ENCODE data around the gene TPH2. TPM values are rescaled to one million over a fixed set of nuclear protein-coding genes. Genes with fewer than 3 reads are reported as not detected.

The TPH2 gene
- total RNA-seq, 1 experiment from 2014 or later, result not detected

DNA sequence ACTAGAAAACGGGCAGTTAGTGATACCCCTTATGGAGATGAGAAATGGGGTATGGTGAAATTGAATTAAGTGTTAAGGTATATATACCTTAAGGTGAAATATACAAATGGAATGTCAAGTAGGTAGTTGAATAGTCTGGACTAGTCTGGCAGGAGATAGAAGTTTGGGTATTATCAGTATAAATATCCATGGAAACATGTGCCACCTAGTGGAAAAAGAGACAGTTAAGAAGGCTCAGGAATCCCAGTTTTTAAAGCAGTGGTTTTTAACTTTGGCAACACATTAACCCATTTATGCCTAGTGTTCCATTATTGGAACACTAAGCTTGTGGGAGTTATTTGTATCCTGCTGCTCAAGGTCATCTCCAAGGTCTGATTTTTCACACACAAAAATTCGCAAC is 38.6 kb upstream of the TPH2 start:
- Histone ChIP-seq H3K27ac (ENCODE audit: low read length) (no peak overlapping the region), H3K4me1 (ENCODE audit: control insufficient read depth, insufficient read depth, low read length) (no peaks in the 10 kb centered on the region), H3K36me3 (ENCODE audit: control insufficient read depth, insufficient read depth, low read length) (peaks cover 10% of the 10 kb centered on the region; the same call in 1 of the 2 replicates), H3K9me3 (ENCODE audit: control insufficient read depth, insufficient read depth, low read depth, low read length) (no peaks in the 10 kb centered on the region), H3K4me3 (ENCODE audit: low read depth in 2 of 2, low read length in 2 of 2) (no peak overlapping the region), H3K27me3 (ENCODE audit: control insufficient read depth, insufficient read depth, low read length) (no peaks in the 10 kb centered on the region)
- ChIA-PET POLR2A (no interaction called here), CTCF (no interaction called here)
- no peak for ATAC-seq
- in situ Hi-C loops (cut with HindIII; ENCODE audit: low pct_unique_long_range_greater_than_20kb, low sequenced_read_pairs) (no loop called here), intact Hi-C loops (cut with micrococcal nuclease; ENCODE audit: unreplicated experiment) (loop anchor here (10.0 kb wide), 1 partner anchor 115 kb away; no protein-coding TSS in a partner anchor)
- TF ChIP-seq POLR2AphosphoS5 (IDR thresholded peaks at IDR 0.05; ENCODE audit: low read depth, low read length), result no peak
- TF ChIP-seq REST (IDR thresholded peaks at IDR 0.05; ENCODE audit: insufficient read depth in 1 of 2, low read depth in 2 of 2, low read length in 1 of 2), result no peak
- TF ChIP-seq TCF7L2 (IDR thresholded peaks at IDR 0.05; ENCODE audit: low read depth, low read length), result no peak
- TF ChIP-seq CTCF (IDR thresholded peaks at IDR 0.05), result peak; percentile 42; the same call in 1 of the 2 replicates
- TF ChIP-seq SIN3A (IDR thresholded peaks at IDR 0.05; ENCODE audit: borderline replicate concordance, insufficient read depth, low read depth, low read length), result no peak
- no peak for DNase-seq (ENCODE audit: low read depth, low spot score)
- no TSS peak for BruUV-seq (replicated peaks)

GRCh38 chr12:71904629-71905028 is 34.0 kb upstream of the TPH2 start:
- in situ Hi-C loops (cut with HindIII; ENCODE audit: low pct_unique_long_range_greater_than_20kb, low sequenced_read_pairs) (no loop called here), intact Hi-C loops (cut with micrococcal nuclease; ENCODE audit: unreplicated experiment) (loop anchor here (10.0 kb wide), 1 partner anchor 120 kb away; no protein-coding TSS in a partner anchor)
- Histone ChIP-seq H3K9me3 (ENCODE audit: control insufficient read depth, insufficient read depth, low read depth, low read length) (no peaks in the 10 kb centered on the region), H3K4me3 (ENCODE audit: low read depth in 2 of 2, low read length in 2 of 2) (no peak overlapping the region), H3K36me3 (ENCODE audit: control insufficient read depth, insufficient read depth, low read length) (peaks cover 5% of the 10 kb centered on the region; the same call in 1 of the 2 replicates), H3K4me1 (ENCODE audit: control insufficient read depth, insufficient read depth, low read length) (no peaks in the 10 kb centered on the region), H3K27ac (ENCODE audit: low read length) (no peak overlapping the region), H3K27me3 (ENCODE audit: control insufficient read depth, insufficient read depth, low read length) (no peaks in the 10 kb centered on the region)
- no peak for TF ChIP-seq SIN3A (IDR thresholded peaks at IDR 0.05; ENCODE audit: borderline replicate concordance, insufficient read depth, low read depth, low read length)
- no peak for TF ChIP-seq TCF7L2 (IDR thresholded peaks at IDR 0.05; ENCODE audit: low read depth, low read length)
- no peak for TF ChIP-seq POLR2AphosphoS5 (IDR thresholded peaks at IDR 0.05; ENCODE audit: low read depth, low read length)
- no peak for TF ChIP-seq CTCF (IDR thresholded peaks at IDR 0.05)
- TF ChIP-seq REST (IDR thresholded peaks at IDR 0.05; ENCODE audit: insufficient read depth in 1 of 2, low read depth in 2 of 2, low read length in 1 of 2), result no peak
- DNase-seq (ENCODE audit: low read depth, low spot score), result no peak
- CTCF ChIA-PET, result no interaction called here
- no peak for ATAC-seq
- no TSS peak for BruUV-seq (replicated peaks)
- POLR2A ChIA-PET, result no interaction called here
